ENCODE results near the gene KLB.

Gene KLB

DNA sequence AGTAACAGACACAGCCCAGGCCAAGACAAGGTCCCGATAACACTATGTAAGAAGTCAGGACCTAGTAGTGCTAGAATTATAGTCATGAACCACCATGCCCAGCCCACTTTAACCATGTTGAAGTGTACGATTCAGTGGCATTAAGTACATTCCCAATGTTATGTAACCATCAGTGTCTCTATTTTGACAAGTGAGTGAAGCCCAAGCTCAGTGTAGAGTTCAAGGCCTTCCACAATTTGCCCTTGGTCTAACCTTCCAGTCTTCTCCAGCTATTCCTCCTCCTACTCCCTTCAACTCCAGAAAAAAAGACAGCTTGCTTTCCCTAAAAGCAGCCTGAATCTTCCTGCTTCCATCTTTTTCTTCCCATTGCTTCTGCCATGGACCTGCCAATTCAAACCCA lies 83.6 kb downstream of the KLB start:
- TF ChIP-seq, protein P1, sequence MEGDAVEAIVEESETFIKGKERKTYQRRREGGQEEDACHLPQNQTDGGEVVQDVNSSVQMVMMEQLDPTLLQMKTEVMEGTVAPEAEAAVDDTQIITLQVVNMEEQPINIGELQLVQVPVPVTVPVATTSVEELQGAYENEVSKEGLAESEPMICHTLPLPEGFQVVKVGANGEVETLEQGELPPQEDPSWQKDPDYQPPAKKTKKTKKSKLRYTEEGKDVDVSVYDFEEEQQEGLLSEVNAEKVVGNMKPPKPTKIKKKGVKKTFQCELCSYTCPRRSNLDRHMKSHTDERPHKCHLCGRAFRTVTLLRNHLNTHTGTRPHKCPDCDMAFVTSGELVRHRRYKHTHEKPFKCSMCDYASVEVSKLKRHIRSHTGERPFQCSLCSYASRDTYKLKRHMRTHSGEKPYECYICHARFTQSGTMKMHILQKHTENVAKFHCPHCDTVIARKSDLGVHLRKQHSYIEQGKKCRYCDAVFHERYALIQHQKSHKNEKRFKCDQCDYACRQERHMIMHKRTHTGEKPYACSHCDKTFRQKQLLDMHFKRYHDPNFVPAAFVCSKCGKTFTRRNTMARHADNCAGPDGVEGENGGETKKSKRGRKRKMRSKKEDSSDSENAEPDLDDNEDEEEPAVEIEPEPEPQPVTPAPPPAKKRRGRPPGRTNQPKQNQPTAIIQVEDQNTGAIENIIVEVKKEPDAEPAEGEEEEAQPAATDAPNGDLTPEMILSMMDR (IDR thresholded peaks at IDR 0.05; ENCODE audit: low read depth, low read length, missing control alignments): no peak
- no peak for DNase-seq
- no peak overlapping the region for H3K27ac ChIP-seq
- in situ Hi-C loops (cut with HindIII; ENCODE audit: low pct_ligation_motif_present, low sequenced_read_pairs): no loop called here
- no peak overlapping the region for H3K4me3 ChIP-seq (ENCODE audit: low read depth, low read length)
- no peaks in the 10 kb centered on the region for H3K36me3 ChIP-seq (replicated peaks)
- H3K27me3 ChIP-seq (replicated peaks): no peaks in the 10 kb centered on the region

DNA sequence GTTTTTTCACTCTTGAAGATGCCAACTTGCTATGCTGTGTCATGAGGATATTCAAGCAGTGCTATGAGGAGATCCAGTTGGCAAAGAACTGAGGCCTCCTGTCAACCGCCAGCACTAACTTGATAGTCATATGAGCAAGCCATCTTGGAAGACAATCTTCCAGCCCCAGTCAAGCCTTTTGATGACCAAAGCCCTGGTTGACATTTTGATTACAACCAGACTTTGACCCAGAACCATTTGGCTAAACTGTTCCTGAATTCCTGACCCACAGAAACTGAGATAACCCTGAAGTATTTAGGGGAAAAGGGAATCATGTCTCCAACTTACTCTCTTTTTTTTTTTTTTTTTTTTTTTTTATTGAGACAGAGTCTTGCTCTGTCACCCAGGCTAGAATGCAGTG lies 87.6 kb downstream of the KLB start:
- Histone ChIP-seq H3K27me3 (replicated peaks) (no peaks in the 10 kb centered on the region), H3K4me3 (ENCODE audit: low read depth, low read length) (no peak overlapping the region), H3K27ac (no peak overlapping the region), H3K36me3 (replicated peaks) (peaks cover 11% of the 10 kb centered on the region)
- in situ Hi-C loops (cut with HindIII; ENCODE audit: low pct_ligation_motif_present, low sequenced_read_pairs): no loop called here
- DNase-seq: no peak
- TF ChIP-seq, protein P1 (IDR thresholded peaks at IDR 0.05; ENCODE audit: low read depth, low read length, missing control alignments): no peak

DNA sequence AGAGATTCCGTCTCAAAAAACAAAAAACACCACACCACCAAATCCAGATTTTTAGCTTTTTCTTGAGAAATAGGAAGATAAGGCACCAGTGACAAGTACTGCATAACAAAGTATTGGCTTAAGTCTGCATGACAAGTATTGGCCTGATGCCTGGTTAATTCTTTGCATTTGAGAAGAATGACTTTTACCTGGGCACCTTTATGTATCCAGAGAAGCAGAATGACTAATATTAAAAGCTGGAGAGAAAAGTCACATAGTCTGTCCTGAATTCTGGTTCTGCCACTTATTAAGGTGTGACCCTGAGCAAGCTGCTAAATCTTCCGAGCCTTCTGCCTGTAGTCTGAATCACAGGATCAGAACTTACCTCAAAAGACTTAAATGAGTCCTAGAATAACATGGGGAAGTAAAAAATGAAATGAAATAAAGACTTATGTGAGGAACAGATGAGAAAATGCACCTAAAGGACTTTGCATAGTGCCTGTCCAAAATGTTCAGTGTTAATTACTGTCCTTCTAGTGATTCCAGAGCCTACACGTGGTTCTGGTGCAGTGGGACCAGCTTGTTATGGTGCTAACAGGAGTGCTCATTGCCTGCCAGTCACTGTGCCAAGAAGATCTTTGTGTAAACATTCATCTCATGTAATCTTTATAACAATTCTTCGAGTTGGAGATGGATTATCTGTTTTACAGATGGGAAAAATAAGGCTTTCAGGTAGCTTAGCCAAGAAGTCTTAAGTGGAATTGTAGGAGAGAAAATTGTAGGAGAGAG lies 88.9 kb downstream of the KLB start:
- in situ Hi-C loops (cut with HindIII; ENCODE audit: low pct_ligation_motif_present, low sequenced_read_pairs): no loop called here
- no peak for DNase-seq
- H3K4me3 ChIP-seq (ENCODE audit: low read depth, low read length): no peak overlapping the region
- no peak overlapping the region for H3K27ac ChIP-seq
- H3K27me3 ChIP-seq (replicated peaks): no peaks in the 10 kb centered on the region
- TF ChIP-seq, protein P1 (IDR thresholded peaks at IDR 0.05; ENCODE audit: low read depth, low read length, missing control alignments): no peak
- peaks cover 19% of the 10 kb centered on the region for H3K36me3 ChIP-seq (replicated peaks)

DNA sequence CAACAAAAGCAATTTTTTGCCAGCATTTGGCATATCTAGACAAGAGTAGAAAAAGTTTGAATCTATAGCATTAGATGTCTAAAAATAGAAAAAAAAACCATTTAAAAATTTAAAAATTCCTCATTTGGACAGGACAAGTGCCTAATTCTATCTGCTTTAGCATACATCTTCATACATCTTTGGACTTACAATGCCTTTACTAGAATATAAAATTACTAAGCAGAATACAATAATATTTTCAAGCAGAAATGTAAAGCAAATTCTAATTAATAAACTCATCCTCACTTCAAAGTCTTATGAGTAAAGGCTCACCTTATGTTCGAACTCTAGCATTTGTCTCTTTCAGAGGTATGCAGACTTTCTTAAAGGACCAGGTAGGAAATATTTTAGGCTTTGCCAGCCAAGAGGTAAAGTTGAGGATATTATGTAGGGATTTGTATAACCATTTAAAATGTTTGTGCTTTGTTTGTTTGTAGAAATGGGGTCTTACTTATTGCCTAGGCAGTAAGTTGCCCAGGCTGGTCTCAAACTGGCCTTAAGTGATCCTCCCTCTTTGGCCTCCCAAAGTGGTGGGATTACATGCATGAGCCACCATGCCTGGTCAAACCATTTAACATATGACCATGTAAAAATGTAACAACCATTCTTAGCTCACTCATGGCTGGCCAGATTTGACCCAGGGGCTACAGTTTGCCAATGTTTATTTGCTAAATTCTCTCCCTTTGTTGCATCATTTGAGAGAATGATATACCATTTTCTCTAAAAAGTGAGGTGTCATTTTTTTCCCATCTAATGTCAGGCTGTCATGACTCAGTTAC lies 91.4 kb downstream of the KLB start:
- DNase-seq: no peak
- in situ Hi-C loops (cut with HindIII; ENCODE audit: low pct_ligation_motif_present, low sequenced_read_pairs): no loop called here
- Histone ChIP-seq H3K27ac (no peak overlapping the region), H3K27me3 (replicated peaks) (no peaks in the 10 kb centered on the region), H3K36me3 (replicated peaks) (peaks cover 36% of the 10 kb centered on the region), H3K4me3 (ENCODE audit: low read depth, low read length) (no peak overlapping the region)
- TF ChIP-seq, protein P1 (IDR thresholded peaks at IDR 0.05; ENCODE audit: low read depth, low read length, missing control alignments): no peak

DNA sequence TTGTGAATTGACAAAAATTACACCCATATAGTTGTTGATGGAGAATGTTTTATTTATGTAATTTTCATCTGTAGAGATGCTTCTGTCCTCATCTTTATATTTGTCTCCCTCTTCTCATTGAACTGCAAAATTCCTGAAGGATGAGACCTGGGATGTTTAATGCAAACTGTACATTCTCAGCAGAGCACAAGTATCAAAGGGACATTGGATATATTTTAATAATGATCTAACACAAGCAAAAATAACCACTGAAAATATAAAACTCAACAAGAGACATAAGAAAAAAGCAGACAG lies 91.9 kb downstream of the KLB start:
- Histone ChIP-seq H3K4me3 (ENCODE audit: low read depth, low read length) (no peak overlapping the region), H3K36me3 (replicated peaks) (peaks cover 42% of the 10 kb centered on the region), H3K27me3 (replicated peaks) (no peaks in the 10 kb centered on the region), H3K27ac (no peak overlapping the region)
- no peak for DNase-seq
- in situ Hi-C loops (cut with HindIII; ENCODE audit: low pct_ligation_motif_present, low sequenced_read_pairs): no loop called here
- TF ChIP-seq, protein P1 (IDR thresholded peaks at IDR 0.05; ENCODE audit: low read depth, low read length, missing control alignments): no peak

Measured in brain microvascular endothelial cell (primary cell).